Sigmoid colon (tissue), 7 donors: ENCODE results near the gene OXSR1. TPM values are rescaled to one million over a fixed set of nuclear protein-coding genes. Genes with fewer than 3 reads are reported as not detected.

Experiments used
- DNase-seq: peaks from one replicate; pipeline ENCODE4 v3.0.0-alpha.2; 2019
- H3K27ac ChIP-seq, 4 donors: fragments of 200-600 bp; sonication (generic); one replicate each; pipeline ENCODE4 v1.5.1; 2016 to 2019; ENCODE audit warnings: mild to moderate bottlenecking in 1 of 4
- H3K27me3 ChIP-seq, 3 donors: fragments of 200-600 bp; sonication (generic); one replicate each; pipeline ENCODE4 v1.5.1; 2019; ENCODE audit warnings: mild to moderate bottlenecking in 1 of 3
- H3K36me3 ChIP-seq, 4 donors: fragments of 200-600 bp; sonication (generic); one replicate each; pipeline ENCODE4 v1.5.1; 2016 to 2019
- H3K4me1 ChIP-seq, 4 donors: fragments of 200-600 bp; sonication (generic); one replicate each; pipeline ENCODE4 v1.5.1; 2017 to 2019
- H3K4me3 ChIP-seq, 4 donors: fragments of 200-600 bp; sonication (generic); one replicate each; pipeline ENCODE4 v1.5.1; 2017 to 2019; ENCODE audit warnings: mild to moderate bottlenecking in 2 of 4, moderate library complexity in 1 of 4
- H3K9me3 ChIP-seq, 4 donors: fragments of 200-600 bp in 3 of 4; sonication (generic) in 3 of 4; one replicate each; pipeline versions ENCODE4 v1.5.1 to v1.6.1; 2013 to 2019
- EP300 ChIP-seq, 4 donors: sonication (generic); formaldehyde crosslinking; IDR thresholded peaks; one replicate each; pipeline ENCODE4 v1.6.1; 2017; ENCODE audit warnings: antibody characterized with exemption in 4 of 4
- POLR2A ChIP-seq, 2 donors: fragments of 450-650 bp; IDR thresholded peaks; one replicate each; pipeline ENCODE4 v1.6.1; 2016; ENCODE audit warnings: antibody characterized with exemption in 2 of 2, mild to moderate bottlenecking in 2 of 2, moderate library complexity in 2 of 2
- POLR2AphosphoS5 ChIP-seq, 4 donors: sonication (generic); formaldehyde crosslinking; IDR thresholded peaks; one replicate each; pipeline ENCODE4 v1.6.1; 2017; ENCODE audit warnings: antibody characterized with exemption in 4 of 4
- WGBS, 2 donors: extraction: QIAGEN DNeasy Blood & Tissue Kit; methylation state at CpG; one replicate each; pipeline ENCODE4 v1.1.7; 2013; 5-methylcytosine and 5-hydroxymethylcytosine counted together
- intact Hi-C: fragments of 100-400 bp; cut with DNase I; formaldehyde crosslinking; loops from one replicate; pipeline ENCODE4 v1.15.1; 2023
- polyA plus RNA-seq, 3 donors: library from polyadenylated mRNA; stranded (reverse); fragments of 200-250 nt; gene quantifications; one replicate each; pipeline ENCODE4 v1.2.3, GENCODE V29; 2013
- total RNA-seq, 4 donors: library from RNA; depleted of rRNA; stranded (reverse); fragments of >200 nt; gene quantifications; one replicate each; pipeline ENCODE4 v1.1.0, GENCODE V29; 2016
- TF ChIP-seq, protein P1 (sequence below), 4 experiments: fragments of 450-650 bp in 3 of 4; fragments of 200-600 bp in 1 of 4; IDR thresholded peaks; one replicate each; pipeline ENCODE4 v1.5.1; 2016 to 2019; ENCODE audit warnings: antibody characterized with exemption in 4 of 4, mild to moderate bottlenecking in 3 of 4, moderate library complexity in 2 of 4
- donor health status: healthy with polysubstance abuse.
- donor health status: Bipolar disorder and iron deficiency.
- donor health status: healthy.

Gene OXSR1
- total and polyA plus RNA-seq, 7 donors, result 13.8 to 28.8 (median 22.9) TPM

DNA sequence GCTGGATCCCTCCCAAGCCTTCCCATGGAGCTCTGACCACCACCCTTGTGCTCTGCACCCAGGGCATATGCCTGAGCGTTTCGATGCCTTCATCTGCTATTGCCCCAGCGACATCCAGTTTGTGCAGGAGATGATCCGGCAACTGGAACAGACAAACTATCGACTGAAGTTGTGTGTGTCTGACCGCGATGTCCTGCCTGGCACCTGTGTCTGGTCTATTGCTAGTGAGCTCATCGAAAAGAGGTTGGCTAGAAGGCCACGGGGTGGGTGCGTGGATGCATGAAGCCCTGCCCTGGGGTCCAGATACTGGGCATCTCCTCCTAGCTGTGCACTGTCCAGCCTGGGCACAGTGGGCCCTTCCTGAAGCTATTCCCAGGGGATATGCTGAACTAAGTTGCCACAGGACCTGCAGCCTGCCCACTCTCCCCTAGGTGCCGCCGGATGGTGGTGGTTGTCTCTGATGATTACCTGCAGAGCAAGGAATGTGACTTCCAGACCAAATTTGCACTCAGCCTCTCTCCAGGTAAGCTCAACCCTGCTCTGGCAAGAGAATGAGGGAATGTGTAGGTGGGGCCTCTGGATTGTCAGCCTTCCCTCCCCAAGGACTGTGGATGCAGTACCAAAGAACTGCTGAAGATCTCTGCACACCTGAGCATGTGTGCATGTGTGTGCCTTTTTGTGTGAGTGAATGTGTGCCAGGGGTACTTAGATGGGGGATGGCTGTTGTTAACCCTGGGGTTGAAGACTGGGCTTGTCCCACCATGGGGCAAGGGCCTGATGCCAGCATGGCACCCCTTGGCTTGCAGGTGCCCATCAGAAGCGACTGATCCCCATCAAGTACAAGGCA, 24.8 kb upstream of the OXSR1 start:
- Histone ChIP-seq H3K4me1 (peaks cover 0 to 36% (median 25%) of the 10 kb centered on the region in 4 donors), H3K4me3 (no peak overlapping the region), H3K27me3 (no peaks in the 10 kb centered on the region), H3K27ac (no peak overlapping the region), H3K9me3 (no peaks in the 10 kb centered on the region), H3K36me3 (peaks cover 0 to 19% (median 10%) of the 10 kb centered on the region in 4 donors)
- intact Hi-C loops, result no loop called here
- DNase-seq, result no peak
- 97% methylated on average over 13 of the region's 13 CpGs for WGBS, 2 donors
- TF ChIP-seq POLR2AphosphoS5 (IDR thresholded peaks at IDR 0.05), result no peak
- TF ChIP-seq EP300 (IDR thresholded peaks at IDR 0.05), result no peak
- TF ChIP-seq POLR2A (IDR thresholded peaks at IDR 0.05), result no peak
- TF ChIP-seq, protein P1, sequence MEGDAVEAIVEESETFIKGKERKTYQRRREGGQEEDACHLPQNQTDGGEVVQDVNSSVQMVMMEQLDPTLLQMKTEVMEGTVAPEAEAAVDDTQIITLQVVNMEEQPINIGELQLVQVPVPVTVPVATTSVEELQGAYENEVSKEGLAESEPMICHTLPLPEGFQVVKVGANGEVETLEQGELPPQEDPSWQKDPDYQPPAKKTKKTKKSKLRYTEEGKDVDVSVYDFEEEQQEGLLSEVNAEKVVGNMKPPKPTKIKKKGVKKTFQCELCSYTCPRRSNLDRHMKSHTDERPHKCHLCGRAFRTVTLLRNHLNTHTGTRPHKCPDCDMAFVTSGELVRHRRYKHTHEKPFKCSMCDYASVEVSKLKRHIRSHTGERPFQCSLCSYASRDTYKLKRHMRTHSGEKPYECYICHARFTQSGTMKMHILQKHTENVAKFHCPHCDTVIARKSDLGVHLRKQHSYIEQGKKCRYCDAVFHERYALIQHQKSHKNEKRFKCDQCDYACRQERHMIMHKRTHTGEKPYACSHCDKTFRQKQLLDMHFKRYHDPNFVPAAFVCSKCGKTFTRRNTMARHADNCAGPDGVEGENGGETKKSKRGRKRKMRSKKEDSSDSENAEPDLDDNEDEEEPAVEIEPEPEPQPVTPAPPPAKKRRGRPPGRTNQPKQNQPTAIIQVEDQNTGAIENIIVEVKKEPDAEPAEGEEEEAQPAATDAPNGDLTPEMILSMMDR (IDR thresholded peaks at IDR 0.05), result no peak

DNA sequence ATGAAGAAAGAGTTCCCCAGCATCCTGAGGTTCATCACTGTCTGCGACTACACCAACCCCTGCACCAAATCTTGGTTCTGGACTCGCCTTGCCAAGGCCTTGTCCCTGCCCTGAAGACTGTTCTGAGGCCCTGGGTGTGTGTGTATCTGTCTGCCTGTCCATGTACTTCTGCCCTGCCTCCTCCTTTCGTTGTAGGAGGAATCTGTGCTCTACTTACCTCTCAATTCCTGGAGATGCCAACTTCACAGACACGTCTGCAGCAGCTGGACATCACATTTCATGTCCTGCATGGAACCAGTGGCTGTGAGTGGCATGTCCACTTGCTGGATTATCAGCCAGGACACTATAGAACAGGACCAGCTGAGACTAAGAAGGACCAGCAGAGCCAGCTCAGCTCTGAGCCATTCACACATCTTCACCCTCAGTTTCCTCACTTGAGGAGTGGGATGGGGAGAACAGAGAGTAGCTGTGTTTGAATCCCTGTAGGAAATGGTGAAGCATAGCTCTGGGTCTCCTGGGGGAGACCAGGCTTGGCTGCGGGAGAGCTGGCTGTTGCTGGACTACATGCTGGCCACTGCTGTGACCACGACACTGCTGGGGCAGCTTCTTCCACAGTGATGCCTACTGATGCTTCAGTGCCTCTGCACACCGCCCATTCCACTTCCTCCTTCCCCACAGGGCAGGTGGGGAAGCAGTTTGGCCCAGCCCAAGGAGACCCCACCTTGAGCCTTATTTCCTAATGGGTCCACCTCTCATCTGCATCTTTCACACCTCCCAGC, 24.0 kb upstream of the OXSR1 start:
- TF ChIP-seq, protein P1 (IDR thresholded peaks at IDR 0.05), result no peak
- TF ChIP-seq POLR2AphosphoS5 (IDR thresholded peaks at IDR 0.05), result no peak
- no peak for TF ChIP-seq POLR2A (IDR thresholded peaks at IDR 0.05)
- no peak for TF ChIP-seq EP300 (IDR thresholded peaks at IDR 0.05)
- Histone ChIP-seq H3K4me1 (peaks cover 0 to 28% (median 20%) of the 10 kb centered on the region in 4 donors), H3K36me3 (peaks cover 0 to 18% (median 10%) of the 10 kb centered on the region in 4 donors), H3K27ac (no peak overlapping the region), H3K4me3 (no peak overlapping the region), H3K27me3 (no peaks in the 10 kb centered on the region), H3K9me3 (no peaks in the 10 kb centered on the region)
- WGBS, 2 donors, result 93% methylated on average over 7 of the region's 7 CpGs
- no peak for DNase-seq
- intact Hi-C loops, result no loop called here

DNA sequence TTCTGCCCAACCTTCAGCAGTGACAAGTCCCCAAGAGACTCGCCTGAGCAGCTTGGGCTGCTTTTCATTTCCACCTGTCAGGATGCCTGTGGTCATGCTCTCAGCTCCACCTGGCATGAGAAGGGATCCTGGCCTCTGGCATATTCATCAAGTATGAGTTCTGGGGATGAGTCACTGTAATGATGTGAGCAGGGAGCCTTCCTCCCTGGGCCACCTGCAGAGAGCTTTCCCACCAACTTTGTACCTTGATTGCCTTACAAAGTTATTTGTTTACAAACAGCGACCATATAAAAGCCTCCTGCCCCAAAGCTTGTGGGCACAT, 23.4 kb upstream of the OXSR1 start:
- no peak for DNase-seq
- intact Hi-C loops, result no loop called here
- H3K27me3 ChIP-seq, result no peaks in the 10 kb centered on the region
- H3K4me1 ChIP-seq, result peaks cover 0 to 28% (median 20%) of the 10 kb centered on the region in 4 donors
- 84 to 92% methylated on average over 2 of the region's 2 CpGs for WGBS, 2 donors
- H3K27ac ChIP-seq, result no peak overlapping the region
- no peaks in the 10 kb centered on the region for H3K9me3 ChIP-seq
- no peak overlapping the region for H3K4me3 ChIP-seq
- TF ChIP-seq, protein P1 (IDR thresholded peaks at IDR 0.05), result no peak
- TF ChIP-seq EP300 (IDR thresholded peaks at IDR 0.05) (no peak), POLR2AphosphoS5 (IDR thresholded peaks at IDR 0.05) (no peak), POLR2A (IDR thresholded peaks at IDR 0.05) (no peak)
- H3K36me3 ChIP-seq, result peaks cover 0 to 18% (median 10%) of the 10 kb centered on the region in 4 donors

DNA sequence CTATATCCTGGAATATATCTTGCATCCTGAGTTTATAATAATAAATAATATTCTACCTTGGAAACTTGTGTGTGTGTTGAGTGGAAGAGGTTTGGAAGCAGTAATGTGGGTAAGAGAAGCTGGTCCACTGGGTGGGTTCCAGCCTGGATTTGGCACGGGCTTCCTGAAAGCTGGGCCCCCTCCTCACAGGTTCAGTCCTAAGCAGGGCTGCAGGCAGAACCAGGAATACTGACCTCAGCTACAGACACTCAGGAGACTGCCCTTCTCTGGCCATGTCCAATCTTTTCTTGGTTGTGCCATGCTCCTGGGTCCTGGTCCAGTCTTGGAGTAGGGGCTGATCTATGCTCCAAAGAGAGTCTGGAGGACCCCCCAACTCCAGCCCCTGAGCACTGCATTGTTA, 22.4 kb upstream of the OXSR1 start:
- Histone ChIP-seq H3K9me3 (no peaks in the 10 kb centered on the region), H3K4me3 (no peak overlapping the region), H3K27ac (no peak overlapping the region), H3K36me3 (peaks cover 0 to 18% (median 10%) of the 10 kb centered on the region in 4 donors), H3K4me1 (peaks cover 0 to 24% (median 16%) of the 10 kb centered on the region in 4 donors), H3K27me3 (no peaks in the 10 kb centered on the region)
- intact Hi-C loops, result no loop called here
- TF ChIP-seq POLR2A (IDR thresholded peaks at IDR 0.05), result no peak
- no peak for TF ChIP-seq EP300 (IDR thresholded peaks at IDR 0.05)
- no peak for TF ChIP-seq POLR2AphosphoS5 (IDR thresholded peaks at IDR 0.05)
- TF ChIP-seq, protein P1 (IDR thresholded peaks at IDR 0.05), result no peak
- DNase-seq, result no peak
- 90% methylated on average over 1 of the region's 1 CpG for WGBS, 2 donors
